ENCODE data around the gene TNS3. TPM values are rescaled to one million over a fixed set of nuclear protein-coding genes. Genes with fewer than 3 reads are reported as not detected.

Gene TNS3
- total RNA-seq, 1 donor from 2014 or later = 40.8 TPM

- no peak overlapping the region for H3K4me3 ChIP-seq (ENCODE audit: low read depth, low read length)
- TF ChIP-seq, protein P1, sequence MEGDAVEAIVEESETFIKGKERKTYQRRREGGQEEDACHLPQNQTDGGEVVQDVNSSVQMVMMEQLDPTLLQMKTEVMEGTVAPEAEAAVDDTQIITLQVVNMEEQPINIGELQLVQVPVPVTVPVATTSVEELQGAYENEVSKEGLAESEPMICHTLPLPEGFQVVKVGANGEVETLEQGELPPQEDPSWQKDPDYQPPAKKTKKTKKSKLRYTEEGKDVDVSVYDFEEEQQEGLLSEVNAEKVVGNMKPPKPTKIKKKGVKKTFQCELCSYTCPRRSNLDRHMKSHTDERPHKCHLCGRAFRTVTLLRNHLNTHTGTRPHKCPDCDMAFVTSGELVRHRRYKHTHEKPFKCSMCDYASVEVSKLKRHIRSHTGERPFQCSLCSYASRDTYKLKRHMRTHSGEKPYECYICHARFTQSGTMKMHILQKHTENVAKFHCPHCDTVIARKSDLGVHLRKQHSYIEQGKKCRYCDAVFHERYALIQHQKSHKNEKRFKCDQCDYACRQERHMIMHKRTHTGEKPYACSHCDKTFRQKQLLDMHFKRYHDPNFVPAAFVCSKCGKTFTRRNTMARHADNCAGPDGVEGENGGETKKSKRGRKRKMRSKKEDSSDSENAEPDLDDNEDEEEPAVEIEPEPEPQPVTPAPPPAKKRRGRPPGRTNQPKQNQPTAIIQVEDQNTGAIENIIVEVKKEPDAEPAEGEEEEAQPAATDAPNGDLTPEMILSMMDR (conservative IDR thresholded peaks at IDR 0.05; ENCODE audit: low read depth, low read length) = no peak
- no peak for DNase-seq (ENCODE audit: low read depth)
Measured at GRCh38 chr7:47423196-47423595, 158.7 kb downstream of the TNS3 start.

DNA sequence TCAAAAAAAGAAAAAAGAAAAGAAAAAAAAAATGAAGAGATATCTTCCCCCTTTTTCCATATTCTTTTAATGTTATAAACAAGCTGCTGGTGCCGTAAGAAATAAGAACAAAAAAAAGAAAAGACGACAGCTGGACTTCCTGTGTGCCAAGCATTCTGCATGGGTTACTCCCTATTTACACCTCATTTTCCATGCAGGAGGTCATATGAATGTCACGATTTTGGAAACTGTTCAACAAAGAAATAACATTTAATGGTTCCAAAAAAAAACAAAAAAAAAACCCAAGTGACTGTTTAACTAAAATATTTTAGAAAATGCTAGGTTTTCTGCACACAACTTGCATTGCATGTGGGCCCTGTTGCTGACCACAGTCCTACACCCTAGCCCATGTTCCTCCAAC is 159.3 kb downstream of the TNS3 start:
- no peak overlapping the region for H3K4me3 ChIP-seq (ENCODE audit: low read depth, low read length)
- DNase-seq (ENCODE audit: low read depth) = no peak
- TF ChIP-seq, protein P1 (conservative IDR thresholded peaks at IDR 0.05; ENCODE audit: low read depth, low read length) = no peak

DNA sequence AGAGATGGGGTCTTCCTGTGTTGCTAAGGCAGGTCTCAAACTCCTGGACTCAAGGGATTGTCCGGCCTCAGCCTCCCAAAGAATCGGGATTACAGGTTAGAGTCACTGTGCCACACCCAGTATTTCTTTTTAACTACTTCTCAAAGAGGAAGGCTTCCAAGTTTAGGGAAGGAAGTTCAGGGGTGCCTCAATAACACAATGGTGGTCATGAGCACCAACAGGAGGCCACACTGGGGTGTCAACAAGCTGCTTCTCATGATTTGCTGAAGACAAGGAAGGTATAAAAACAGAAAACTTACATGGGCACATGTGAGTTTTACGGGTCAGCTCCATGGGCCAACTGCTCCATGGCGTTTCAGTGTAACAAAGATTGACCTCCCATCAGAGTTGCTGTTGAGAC is 160.5 kb downstream of the TNS3 start:
- no peak overlapping the region for H3K4me3 ChIP-seq (ENCODE audit: low read depth, low read length)
- DNase-seq (ENCODE audit: low read depth) = no peak
- TF ChIP-seq, protein P1 (conservative IDR thresholded peaks at IDR 0.05; ENCODE audit: low read depth, low read length) = no peak

DNA sequence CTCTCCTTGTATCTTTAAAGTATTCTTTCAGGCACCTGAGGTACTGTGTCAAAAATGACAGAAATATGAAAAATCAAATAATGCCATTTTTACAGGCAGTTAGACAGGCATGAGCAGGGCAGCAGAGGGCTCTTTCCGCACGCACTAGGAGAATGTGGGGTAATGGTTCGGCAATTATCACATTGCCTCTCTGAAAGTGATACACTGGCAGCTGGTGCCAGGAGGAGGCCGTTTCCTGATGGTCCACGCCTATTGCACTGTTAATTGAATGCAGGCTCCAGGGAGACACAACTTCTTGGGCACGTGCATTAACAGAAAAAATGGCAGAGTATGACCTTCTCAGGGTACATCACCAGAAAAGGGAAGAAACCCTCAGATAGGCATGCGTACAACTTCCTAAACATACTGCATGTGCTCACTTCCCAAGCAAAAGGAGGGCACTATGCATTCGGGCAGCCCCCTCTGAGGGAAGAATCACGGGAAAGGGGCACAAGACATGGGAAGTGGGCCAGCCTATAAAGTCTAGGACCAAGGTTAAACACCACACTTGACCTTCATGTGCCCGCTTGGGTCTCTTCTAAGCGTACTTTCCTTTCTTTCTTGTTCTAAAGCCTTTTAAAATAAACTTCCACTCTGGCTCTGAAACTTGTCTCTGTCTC is 161.7 kb downstream of the TNS3 start:
- no peak overlapping the region for H3K4me3 ChIP-seq (ENCODE audit: low read depth, low read length)
- TF ChIP-seq, protein P1 (conservative IDR thresholded peaks at IDR 0.05; ENCODE audit: low read depth, low read length) = no peak
- no peak for DNase-seq (ENCODE audit: low read depth)

DNA sequence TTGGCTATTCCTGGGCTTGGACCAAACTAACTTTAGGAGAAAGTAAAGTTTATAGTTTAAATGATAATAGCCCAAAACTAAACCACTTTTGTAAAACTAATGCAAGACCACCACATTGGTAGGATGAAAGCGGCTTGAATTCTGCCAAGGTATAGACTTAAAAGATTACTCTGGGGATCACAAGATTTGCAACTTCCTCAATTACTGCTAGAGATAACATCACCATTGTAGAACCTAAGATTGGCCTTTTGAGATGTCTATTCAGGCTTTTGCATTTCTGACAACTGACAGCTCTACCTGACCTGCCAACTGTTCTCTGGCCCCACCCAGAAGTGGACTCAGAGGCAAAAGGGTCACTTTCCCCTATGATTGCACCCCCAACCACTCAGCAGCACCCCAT is 162.4 kb downstream of the TNS3 start:
- H3K4me3 ChIP-seq (ENCODE audit: low read depth, low read length) = no peak overlapping the region
- no peak for DNase-seq (ENCODE audit: low read depth)
- TF ChIP-seq, protein P1 (conservative IDR thresholded peaks at IDR 0.05; ENCODE audit: low read depth, low read length) = no peak

DNA sequence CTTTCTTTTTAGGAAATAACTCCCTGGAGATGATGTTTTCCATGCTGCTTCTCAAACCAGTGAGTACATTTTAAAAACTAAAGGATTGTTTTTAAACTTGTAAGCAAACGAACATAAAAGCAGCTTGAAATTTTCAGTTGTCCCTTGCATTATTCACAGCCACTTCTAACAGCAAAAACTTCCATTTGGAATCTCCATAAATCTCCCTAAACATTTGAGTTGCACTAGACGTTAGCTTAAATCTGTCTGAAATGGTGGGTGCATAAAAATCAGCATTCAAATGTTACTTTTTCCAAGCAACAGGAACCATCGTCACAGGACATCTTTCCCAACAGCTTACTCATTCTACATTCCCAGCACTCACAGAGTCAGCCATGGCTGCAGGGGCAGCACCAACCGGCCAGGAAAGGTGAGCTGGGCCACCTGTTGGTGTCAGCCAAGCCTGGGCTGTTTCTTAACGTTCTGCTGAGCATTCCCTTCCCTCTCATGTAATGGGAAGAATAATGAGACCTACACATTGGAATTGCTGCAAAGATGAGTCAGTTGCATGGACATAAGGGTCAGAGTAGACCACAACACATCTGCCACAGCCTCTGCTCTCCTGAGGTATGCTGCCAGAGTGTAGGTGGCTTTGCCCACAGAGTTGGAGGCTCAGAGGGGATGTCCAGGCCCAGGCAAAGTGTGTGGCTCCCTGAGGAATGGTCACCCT is 163.2 kb downstream of the TNS3 start:
- no peak overlapping the region for H3K4me3 ChIP-seq (ENCODE audit: low read depth, low read length)
- DNase-seq (ENCODE audit: low read depth) = peak; percentile 26
- TF ChIP-seq, protein P1 (conservative IDR thresholded peaks at IDR 0.05; ENCODE audit: low read depth, low read length) = peak; percentile 3
